ENCODE results near the gene UBA5. TPM values are rescaled to one million over a fixed set of nuclear protein-coding genes. Genes with fewer than 3 reads are reported as not detected.
"Not testable (repeated sequence)": the region's sequence is repeated elsewhere in the genome, so short reads cannot be mapped to it uniquely, and the experiment has no call there.

The UBA5 gene
- total RNA-seq = 34.0 and 62.7 TPM in 2 replicates

DNA sequence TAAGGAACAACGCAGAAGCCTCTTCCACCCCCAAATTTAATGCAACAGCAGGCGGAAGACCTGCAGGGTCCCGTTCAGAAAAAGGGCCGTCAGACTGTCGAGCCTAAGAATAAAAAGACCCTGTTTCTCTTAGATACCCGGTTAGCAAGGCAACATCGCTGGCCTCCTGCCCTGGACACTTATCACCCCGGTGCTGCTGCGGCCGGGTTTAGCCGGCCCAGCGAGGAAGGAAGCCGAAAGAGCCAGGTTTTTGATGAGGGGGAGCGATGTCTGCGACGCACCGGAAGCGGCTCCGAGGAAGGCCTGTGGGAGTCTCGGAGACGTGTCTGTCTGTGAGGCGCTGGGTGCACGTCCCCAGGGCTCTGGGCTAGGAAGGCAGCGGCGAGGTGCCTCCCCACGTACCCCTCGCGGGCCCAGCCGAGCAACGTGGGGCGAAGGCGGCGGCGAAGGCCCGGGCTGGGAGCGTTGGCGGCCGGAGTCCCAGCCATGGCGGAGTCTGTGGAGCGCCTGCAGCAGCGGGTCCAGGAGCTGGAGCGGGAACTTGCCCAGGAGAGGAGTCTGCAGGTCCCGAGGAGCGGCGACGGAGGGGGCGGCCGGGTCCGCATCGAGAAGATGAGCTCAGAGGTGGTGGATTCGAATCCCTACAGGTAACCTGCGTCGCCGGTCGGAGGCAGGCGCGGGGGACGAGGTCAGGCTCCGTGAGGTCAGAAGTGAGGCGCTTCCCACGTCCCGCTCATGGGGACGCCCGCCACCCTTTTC, at the start of gene UBA5:
Gene UBA5 (plus strand): TSS at position 278 of the 759 bp plus-strand sequence. CDS start 209 bp downstream, at position 487.
- no peak for DNase-seq (ENCODE audit: low read depth, low spot score)

DNA sequence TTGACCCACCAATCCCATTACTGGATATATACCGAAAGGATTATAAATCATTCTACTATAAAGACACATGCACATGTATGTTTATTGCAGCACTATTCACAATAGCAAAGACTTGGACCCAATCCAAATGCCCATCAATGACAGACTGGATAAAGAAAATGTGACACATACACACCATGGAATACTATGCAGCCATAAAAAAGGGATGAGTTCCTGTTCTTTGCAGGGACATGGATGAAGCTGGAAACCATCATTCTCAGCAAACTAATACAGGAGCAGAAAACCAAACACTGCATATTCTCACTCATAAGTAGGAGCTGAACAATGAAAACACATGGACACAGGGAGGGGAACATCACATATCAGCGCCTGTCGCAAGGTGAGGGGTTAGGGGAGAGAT, 44.8 kb upstream of the UBA5 start:
- not testable (repeated sequence) for DNase-seq (ENCODE audit: low read depth, low spot score)

DNA sequence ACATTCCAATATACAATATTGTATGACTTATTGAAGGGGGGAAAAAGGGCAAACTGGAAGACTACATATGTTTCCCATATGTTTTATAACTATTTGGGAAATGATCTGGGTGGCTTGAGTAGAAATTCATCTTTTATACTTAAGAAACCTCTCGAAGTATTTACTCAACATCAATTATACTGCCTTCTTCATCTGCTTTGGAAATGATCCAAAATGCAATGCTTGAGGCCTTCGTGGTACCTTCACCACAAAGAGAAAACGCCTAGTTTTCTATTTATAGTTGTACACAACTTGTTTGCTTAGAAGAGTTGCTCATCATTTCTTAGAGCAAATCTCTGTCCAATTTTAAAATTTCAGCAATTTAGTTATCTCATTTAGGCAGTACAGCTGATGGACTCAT, 44.2 kb upstream of the UBA5 start:
- DNase-seq (ENCODE audit: low read depth, low spot score) = no peak

DNA sequence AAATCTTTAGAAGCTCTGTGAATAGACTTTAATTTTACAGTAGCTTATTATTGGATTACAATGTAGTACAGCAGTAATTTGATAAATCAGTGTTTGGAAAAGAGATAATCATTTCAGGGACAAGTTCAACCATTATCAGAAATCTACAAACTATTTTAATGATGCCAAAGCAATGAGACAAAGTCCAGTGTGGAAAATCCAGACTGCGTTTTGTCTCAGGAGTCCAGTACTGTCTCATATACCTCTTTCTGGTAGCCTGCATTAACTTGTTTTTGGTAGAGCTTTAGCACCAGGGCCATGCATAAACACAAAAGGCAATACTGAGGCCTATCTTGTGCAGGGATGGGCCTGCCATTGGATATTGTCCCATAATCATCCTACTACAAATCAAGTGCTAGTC, 43.3 kb upstream of the UBA5 start:
- no peak for DNase-seq (ENCODE audit: low read depth, low spot score)

DNA sequence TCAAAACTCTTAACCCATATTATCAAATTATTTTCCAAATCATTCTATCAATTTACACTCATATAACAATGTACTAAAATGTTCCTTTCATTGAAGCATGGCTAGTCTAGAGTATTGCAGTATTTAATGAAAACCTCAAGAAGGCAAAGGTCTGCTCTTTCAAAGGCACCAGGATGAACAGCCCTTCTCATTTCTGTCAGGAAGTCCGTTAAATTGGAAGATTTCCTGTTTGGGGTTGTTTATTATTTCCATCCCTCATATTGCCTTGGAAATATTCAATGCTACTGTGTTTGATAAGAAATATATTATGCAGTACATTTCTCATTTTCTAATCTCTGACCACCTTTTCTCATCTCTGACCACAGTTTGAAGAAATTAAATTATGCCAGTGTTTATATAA, 38.0 kb upstream of the UBA5 start:
- DNase-seq (ENCODE audit: low read depth, low spot score) = peak; percentile 50

DNA sequence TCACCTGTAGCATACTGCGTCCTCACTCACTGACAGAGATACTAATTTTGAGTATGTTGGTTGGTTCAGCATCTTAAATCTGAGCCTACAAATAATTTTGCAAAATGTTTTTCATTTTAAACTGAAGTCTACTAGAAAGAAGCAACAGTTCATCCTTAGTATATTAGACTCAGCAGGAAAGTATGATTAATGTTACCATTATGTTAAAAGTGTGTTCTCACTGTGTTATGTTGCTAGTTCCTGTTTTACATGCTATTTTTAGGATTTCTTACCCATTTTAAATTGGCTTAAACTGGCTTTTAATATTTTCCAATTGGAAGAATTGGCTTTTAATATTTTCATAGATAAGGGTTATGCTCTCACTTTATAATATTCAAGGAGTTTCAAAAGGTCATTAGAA, 37.4 kb upstream of the UBA5 start:
- no peak for DNase-seq (ENCODE audit: low read depth, low spot score)

DNA sequence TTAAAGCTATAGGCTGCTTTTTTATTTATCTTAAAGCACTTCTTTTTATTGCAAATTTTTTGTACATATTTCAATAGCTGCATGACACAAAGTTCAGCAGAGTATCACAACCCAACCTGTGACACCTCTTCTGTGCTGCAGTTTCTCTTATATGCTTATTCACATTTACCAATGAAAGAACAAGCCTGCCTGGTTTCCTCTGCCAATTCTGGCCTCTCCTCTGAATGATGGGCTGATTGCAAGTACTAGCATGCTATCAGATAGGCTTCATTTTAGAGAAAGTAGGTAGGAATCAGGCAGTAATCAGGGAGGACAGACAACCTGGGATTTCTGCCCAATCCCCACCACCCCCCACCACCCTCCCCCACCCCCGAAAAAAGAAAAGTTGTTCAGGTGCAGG, 36.5 kb upstream of the UBA5 start:
- no peak for DNase-seq (ENCODE audit: low read depth, low spot score)

DNA sequence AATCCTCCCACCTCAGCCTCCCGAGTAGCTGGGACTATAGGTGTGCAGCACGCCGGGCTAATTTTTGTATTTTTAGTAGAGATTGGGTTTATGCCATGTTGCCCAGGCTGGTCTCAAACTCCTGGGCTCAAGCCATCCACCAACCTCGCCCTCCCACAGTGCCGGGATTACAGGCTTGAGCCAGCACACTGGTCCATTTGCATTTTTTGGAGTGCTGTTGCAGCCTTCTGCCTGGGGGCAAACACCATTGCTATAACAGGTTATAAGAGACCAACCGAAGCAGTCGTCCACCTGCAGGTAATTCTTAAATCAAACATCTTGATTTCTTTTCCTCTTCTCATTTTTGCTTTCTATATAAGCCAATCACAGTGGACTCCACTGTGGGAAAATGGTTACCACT, 35.3 kb upstream of the UBA5 start:
- DNase-seq (ENCODE audit: low read depth, low spot score) = no peak

DNA sequence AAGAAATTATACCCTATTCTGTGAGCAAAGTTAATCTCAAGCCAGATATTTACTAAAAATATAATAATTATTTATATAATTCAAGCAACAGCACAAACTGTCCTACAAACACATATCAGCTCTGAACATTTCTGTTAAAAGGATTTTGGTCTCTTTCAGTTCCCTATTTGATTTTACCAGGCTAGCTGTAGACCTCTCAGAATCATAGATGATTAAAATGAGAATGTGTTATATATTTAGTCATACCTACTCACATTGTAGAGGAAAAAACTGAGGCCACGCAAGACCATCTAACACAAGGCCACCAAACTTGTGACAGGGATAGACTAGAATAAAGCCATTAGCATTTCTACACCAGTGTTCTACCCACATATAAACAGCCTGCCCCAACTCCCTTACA, 34.5 kb upstream of the UBA5 start:
- DNase-seq (ENCODE audit: low read depth, low spot score) = no peak

DNA sequence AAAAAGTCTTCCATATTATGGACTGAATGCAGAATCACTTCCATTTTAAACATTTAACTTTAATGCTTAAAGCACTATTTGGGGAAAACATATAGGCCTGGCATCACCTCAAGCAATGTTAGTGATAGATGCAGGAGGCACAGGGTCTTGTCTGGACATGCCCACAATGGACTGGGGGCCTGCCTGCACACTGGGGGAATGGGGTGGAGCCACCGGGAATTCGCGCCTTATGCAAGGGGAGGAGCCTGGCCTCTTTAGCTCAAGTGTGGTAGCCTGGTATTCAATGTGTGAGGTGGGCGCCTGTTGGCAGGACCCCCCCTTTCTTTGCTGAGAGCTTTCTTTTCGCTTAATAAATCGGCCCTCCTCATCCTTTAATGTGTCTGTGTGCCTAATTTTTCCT, 33.2 kb upstream of the UBA5 start:
- no peak for DNase-seq (ENCODE audit: low read depth, low spot score)

DNA sequence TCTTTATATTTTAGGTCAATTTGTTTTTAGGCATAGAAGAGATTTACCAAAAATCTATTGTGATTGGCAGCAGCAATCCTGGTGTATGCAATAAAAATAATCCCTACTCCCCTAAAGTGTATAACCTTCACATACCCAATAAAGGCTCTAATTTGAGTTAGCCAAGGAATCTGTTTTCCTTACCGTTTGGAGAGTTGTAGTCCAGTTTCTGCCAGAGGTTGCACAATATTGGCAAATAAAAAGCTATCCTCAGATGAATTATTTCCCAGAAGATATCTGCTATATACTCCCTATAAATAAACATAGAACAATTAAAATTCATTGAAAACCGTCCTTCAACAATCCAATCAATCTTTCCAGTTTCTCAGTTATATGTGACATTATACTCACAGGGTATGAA, 32.0 kb upstream of the UBA5 start:
- DNase-seq (ENCODE audit: low read depth, low spot score) = no peak

DNA sequence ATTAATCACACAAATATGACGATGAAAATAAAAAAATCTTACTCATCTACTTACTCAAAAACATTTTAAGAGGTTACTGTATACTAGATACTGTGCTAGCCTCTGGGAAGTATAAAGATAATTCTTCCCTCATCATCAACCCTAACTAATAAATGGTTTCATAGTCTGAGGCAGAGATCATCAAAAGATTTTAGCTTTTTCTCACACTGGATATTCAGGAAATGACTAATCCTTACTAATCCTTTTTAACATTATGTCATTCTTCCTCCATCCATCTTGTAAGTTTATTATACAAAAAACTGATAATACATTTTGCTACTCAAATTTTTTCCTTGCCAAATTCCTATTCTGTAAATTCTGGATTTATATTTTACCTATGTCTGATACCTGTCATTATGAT, 30.2 kb upstream of the UBA5 start:
- peak; percentile 37 for DNase-seq (ENCODE audit: low read depth, low spot score)

DNA sequence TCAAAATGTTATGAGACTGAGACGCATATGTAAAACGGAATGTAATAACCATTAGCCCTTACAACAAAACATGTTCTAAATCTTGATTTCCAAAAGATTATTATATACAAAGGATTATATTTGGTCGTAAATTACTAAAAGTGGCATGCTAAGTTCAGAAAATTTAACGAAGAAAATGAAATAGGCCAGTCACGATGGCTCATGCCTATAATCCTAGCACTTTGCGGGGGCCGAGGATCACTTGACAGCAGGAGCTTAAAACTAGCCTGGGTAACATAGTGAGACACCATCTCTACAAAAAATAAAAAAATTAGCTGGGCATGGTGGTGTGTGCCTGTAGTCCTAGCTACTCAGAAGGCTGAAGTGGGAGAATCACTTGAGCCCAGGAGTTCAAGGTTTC, 29.5 kb upstream of the UBA5 start:
- no peak for DNase-seq (ENCODE audit: low read depth, low spot score)

DNA sequence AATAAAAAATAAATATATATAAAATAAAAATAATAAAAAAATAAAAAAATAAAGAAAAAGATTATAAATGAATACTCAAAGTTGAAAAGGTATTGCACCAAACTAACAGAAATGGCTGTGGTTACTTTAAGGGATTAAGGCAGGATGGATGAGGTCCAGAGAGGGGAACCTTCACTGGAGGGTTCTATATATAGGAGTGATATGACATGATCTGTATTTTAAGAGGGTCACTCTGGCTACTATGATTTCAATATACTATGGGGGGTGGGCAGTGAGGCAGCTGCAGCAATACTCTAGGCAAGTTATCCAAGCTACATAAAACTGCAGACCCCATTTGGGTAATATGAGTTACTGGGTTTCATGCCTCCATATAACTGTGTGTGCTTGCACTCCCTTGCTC, 25.1 kb upstream of the UBA5 start:
- no peak for DNase-seq (ENCODE audit: low read depth, low spot score)

DNA sequence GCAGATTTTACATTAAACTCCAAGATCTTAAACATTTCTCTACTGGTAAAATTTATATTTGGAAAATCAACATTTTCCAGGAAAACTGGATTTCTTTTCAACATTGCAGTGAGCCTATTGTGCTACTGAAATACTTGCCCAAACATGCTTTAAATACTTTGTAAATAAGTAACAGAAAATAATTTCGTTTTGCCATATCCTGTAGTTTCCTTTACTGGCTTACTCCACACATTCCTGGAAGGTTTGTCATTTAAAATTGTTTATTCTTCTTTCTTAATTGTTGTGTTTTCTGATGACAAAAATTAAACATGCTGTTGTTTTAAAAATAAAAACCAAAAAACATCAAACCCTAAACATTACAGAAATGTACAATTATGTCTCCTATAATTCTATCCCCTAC, 22.5 kb upstream of the UBA5 start:
- DNase-seq (ENCODE audit: low read depth, low spot score) = no peak

DNA sequence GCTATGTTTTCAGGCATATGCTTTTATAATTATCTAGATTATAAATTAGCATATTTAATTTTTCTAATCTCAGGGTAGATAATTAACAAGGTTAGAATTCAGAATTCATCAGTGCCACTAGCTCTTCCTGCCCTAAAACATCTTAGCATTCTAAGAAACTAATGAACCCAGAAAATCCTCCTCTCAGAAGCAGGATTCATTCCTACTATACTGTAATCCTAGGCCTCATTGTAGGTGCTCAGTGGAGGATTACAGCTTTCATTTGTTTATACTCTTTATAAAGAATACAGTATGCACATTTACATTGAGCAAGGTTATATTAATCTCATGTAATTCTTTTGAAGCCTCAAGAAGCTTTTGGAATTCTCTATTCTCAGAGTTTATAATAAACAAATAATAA, 21.4 kb upstream of the UBA5 start:
- DNase-seq (ENCODE audit: low read depth, low spot score) = no peak

DNA sequence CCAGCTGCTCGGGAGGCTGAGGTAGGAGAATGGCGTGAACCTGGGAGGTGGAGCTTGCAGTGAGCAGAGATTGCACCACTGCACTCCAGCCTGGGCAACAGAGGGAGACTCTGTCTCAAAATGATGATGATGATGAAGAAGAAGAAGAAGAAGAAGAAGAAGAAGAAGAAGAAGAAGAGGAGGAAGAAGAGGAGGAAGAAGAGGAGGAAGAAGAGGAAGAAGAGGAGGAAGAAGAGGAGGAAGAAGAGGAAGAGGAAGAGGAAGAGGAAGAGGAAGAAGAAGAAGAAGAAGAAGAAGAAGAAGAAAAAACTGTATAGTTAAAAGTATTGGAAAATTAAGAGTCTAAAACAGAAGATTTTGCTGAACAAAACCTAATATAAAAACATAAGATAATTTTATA, 18.7 kb upstream of the UBA5 start:
- DNase-seq (ENCODE audit: low read depth, low spot score) = not testable (repeated sequence)

DNA sequence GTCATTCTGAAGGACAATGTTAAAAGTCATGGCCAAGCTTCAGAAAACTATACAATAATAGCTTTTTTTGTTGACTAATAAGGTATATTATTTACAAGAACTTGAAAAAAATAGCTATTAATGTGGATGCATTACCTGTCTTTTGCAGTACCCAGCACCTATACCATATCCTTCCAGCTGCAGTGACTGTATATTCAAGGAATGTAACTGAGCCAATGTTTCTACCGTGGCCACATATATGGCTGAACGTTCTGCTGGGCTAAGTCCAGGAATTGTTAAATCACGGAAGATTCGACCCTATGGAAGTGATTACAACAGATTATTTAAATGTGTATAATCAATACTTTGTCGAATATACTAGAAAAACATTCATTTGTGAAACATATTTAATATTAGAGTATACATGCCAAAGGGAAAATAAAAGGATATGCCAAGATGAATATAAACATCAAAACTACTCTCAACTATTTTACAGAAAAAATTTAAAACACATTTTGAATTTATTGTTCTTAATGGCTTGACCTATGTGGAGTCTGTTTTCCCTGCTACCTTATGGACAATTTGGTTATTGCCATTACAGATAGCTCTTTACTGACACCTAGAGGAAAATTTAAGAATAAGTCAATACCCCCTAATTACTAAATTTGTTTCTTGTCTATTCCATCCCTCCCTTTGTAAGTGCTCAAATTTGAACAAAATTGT, 18.1 kb upstream of the UBA5 start:
- DNase-seq (ENCODE audit: low read depth, low spot score) = no peak

DNA sequence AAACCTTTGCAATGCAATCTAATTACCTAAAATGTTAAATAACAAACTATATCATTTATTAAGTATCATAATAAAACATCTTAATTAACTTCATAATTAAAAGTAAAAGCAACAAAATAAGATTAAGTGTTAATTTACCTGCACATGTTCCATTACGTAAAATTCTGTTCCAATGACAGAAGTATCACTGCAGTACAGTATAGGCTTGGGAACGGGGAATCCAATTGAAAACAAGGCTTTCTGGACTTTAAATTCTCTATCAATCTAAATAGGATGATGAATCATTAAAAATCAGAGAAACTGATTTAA, 17.6 kb upstream of the UBA5 start:
- no peak for DNase-seq (ENCODE audit: low read depth, low spot score)

DNA sequence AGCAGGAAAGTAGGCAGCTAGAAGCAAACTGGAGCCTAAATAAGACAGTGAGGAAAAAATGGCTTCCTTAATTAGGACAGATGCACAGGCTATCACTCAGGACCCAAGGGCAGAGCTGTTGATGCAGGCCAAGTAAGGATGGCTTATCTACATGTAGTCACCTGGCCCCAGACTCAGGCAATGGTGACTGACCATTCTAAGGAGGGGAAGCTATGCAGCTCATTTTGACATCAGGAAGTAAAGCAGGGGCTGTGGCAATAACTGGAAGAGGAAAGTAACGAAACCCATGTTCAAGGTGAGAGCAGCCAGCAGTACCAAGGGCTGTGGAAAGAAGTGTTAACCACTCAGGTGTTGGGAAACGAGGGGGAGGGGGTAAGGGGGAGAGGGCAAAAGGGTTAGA, 16.8 kb upstream of the UBA5 start:
- no peak for DNase-seq (ENCODE audit: low read depth, low spot score)

DNA sequence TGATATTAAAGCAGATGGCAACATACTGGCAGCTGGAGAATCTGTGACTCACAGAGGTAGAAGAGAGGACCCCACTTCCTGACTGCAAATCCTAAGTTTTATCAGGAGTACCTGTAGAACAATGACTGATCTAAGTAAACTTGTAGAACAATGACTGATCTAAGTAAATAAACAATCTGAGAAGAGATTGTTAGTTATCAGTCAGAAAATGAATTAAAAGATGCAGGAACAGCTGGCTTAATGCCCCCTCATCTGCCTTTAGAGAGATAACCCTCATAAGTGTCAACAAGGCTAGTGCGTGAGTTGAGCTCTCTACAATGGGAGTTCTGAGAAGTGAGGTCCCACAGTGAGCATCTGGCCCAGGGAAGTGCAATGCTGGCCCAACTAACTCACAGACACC, 15.1 kb upstream of the UBA5 start:
- DNase-seq (ENCODE audit: low read depth, low spot score) = no peak

DNA sequence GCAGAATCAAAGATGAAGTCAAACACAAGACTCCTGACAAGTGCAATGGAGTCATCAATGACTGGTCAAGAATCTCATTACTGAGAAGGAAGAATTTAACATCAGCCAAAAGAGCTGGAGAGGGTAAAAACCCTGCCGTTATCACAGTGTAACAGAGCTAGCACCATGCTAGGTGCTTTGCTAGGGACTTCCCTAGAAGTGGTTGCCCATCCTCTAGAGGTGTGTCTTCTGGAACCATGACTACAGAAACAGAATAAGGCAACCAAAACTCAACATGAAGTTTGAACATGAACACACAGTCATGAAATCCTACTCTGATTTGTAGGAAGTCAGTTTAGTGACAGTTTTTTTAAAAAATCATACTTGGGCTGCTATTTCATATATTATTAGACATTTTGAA, 10.0 kb upstream of the UBA5 start:
- no peak for DNase-seq (ENCODE audit: low read depth, low spot score)

DNA sequence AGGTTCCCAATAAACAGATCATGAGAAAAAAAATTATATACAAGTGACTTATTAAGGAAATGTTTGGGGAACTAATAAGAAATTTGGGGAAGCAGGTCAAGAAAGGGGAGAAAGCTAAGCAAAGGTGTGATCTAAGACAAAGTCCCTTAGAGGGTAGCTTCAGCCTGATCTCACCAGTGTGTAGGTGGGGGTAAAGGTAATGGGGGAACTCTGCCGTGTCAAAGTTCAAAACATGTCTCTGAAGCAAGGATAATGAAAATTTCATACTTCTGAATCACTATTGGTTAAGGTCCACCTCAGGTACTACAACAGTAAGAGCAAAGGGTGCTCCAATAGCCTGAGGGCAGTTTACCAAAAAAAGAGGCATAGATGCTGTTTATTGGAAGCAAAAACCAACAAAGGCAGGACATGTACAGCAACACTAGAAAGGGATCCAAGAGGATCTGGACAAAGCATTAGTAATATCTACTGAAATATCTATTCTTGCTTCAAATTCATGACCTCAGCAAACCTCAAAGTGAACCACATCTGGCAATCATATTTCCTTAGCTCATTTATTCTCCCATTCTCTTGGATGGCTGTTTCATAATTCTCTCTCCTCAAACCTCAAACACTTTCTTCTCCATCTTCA, 7.4 kb upstream of the UBA5 start:
- DNase-seq (ENCODE audit: low read depth, low spot score) = no peak
